Measurements from ENCODE around the gene DLST. TPM values are rescaled to one million over a fixed set of nuclear protein-coding genes. Genes with fewer than 3 reads are reported as not detected.

The DLST gene
- total RNA-seq, 1 experiment from 2014 or later = 68.8 TPM

DNA sequence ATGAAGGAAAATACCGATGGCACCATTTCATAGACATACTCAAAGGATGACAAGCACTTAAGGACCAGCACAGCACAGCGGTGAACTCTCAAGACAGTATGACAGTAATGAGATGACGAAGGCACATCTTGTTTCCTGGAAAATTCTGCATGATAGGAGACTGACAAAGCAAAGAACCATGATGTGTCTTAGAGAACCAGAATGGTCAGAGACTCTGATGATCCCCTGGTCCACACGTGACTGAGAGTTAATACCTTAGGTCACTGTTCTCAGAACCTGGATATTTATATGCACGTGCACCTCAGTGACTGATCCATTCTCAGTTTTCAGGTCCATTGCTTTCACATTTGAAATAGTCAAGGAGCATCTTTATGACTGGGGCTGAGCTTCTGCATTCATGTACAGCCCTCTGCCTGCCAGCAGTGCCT lies 41.1 kb upstream of the DLST start:
- Histone ChIP-seq H3K9me3 (ENCODE audit: control insufficient read depth, insufficient read depth, low read depth, low read length) (no peaks in the 10 kb centered on the region), H3K27ac (ENCODE audit: low read length) (no peak overlapping the region), H3K4me3 (ENCODE audit: low read depth in 2 of 2, low read length in 2 of 2) (no peak overlapping the region), H3K27me3 (ENCODE audit: control insufficient read depth, insufficient read depth, low read length) (no peaks in the 10 kb centered on the region), H3K4me1 (ENCODE audit: control insufficient read depth, insufficient read depth, low read length) (no peaks in the 10 kb centered on the region), H3K36me3 (ENCODE audit: control insufficient read depth, insufficient read depth, low read length) (peaks cover 3% of the 10 kb centered on the region)
- ChIA-PET CTCF (no interaction called here), POLR2A (no interaction called here)
- TF ChIP-seq TCF7L2 (IDR thresholded peaks at IDR 0.05; ENCODE audit: low read depth, low read length) (no peak), SIN3A (IDR thresholded peaks at IDR 0.05; ENCODE audit: borderline replicate concordance, insufficient read depth, low read depth, low read length) (no peak), POLR2AphosphoS5 (IDR thresholded peaks at IDR 0.05; ENCODE audit: low read depth, low read length) (no peak)
- TF ChIP-seq, protein P1, sequence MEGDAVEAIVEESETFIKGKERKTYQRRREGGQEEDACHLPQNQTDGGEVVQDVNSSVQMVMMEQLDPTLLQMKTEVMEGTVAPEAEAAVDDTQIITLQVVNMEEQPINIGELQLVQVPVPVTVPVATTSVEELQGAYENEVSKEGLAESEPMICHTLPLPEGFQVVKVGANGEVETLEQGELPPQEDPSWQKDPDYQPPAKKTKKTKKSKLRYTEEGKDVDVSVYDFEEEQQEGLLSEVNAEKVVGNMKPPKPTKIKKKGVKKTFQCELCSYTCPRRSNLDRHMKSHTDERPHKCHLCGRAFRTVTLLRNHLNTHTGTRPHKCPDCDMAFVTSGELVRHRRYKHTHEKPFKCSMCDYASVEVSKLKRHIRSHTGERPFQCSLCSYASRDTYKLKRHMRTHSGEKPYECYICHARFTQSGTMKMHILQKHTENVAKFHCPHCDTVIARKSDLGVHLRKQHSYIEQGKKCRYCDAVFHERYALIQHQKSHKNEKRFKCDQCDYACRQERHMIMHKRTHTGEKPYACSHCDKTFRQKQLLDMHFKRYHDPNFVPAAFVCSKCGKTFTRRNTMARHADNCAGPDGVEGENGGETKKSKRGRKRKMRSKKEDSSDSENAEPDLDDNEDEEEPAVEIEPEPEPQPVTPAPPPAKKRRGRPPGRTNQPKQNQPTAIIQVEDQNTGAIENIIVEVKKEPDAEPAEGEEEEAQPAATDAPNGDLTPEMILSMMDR (IDR thresholded peaks at IDR 0.05) = no peak
- TF ChIP-seq, protein P2, sequence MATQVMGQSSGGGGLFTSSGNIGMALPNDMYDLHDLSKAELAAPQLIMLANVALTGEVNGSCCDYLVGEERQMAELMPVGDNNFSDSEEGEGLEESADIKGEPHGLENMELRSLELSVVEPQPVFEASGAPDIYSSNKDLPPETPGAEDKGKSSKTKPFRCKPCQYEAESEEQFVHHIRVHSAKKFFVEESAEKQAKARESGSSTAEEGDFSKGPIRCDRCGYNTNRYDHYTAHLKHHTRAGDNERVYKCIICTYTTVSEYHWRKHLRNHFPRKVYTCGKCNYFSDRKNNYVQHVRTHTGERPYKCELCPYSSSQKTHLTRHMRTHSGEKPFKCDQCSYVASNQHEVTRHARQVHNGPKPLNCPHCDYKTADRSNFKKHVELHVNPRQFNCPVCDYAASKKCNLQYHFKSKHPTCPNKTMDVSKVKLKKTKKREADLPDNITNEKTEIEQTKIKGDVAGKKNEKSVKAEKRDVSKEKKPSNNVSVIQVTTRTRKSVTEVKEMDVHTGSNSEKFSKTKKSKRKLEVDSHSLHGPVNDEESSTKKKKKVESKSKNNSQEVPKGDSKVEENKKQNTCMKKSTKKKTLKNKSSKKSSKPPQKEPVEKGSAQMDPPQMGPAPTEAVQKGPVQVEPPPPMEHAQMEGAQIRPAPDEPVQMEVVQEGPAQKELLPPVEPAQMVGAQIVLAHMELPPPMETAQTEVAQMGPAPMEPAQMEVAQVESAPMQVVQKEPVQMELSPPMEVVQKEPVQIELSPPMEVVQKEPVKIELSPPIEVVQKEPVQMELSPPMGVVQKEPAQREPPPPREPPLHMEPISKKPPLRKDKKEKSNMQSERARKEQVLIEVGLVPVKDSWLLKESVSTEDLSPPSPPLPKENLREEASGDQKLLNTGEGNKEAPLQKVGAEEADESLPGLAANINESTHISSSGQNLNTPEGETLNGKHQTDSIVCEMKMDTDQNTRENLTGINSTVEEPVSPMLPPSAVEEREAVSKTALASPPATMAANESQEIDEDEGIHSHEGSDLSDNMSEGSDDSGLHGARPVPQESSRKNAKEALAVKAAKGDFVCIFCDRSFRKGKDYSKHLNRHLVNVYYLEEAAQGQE (IDR thresholded peaks at IDR 0.05; ENCODE audit: insufficient read depth in 1 of 2, low read depth in 2 of 2, low read length in 1 of 2) = no peak
- DNase-seq (ENCODE audit: low read depth, low spot score) (no peak), ATAC-seq (no peak)
- intact Hi-C loops (cut with micrococcal nuclease; ENCODE audit: unreplicated experiment) (no loop called here), in situ Hi-C loops (cut with HindIII; ENCODE audit: low pct_unique_long_range_greater_than_20kb, low sequenced_read_pairs) (no loop called here)
- no TSS peak for BruUV-seq (replicated peaks)

DNA sequence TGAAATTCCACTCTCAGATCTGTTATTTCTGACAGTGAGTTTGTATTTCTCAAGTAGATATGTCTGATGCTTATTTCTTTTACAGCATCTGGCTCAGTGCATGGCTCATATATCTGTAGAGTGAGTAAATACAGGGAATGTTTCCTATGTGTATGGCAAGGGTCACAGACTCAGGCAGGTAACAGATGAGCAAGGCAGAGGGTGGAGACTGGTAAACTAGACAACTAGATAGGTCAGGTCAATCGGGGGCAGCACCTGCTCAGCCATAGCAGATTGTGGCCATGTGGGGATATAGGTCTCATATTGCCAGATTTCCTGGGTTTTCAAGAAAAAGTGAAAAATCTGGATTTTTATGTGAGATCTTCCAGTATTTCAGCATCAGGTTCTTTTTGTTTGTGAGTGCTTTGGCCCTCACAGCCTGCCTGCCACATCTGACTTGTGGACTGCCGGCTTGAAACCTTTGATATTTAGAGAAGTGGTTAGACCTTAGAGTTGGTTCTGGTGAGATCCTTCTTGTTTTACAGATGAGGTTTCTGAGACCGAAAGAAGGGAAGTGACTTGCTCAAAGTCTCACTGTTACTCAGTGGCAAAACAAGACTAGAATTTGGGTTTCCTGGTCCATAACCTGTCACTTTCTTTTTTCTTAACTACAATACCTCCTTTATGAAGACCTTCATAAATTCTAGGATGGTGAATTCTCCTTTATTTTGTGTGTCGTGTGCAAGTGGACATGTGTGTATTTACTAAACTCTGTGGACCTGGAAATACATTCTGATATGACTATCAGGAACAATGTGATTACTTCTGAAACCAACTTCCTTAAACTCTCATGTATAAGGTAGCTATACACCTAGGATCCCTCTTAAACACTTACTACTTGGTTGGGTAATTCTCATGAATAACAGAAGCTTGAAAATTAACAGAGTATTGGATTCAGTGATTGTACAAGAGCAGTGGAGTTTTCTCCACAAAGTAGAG lies 40.2 kb upstream of the DLST start:
- no TSS peak for BruUV-seq (replicated peaks)
- TF ChIP-seq, protein P2 (IDR thresholded peaks at IDR 0.05; ENCODE audit: insufficient read depth in 1 of 2, low read depth in 2 of 2, low read length in 1 of 2) = no peak
- DNase-seq (ENCODE audit: low read depth, low spot score) (no peak), ATAC-seq (no peak)
- no peak overlapping the region for H3K4me3 ChIP-seq (ENCODE audit: low read depth in 2 of 2, low read length in 2 of 2)
- H3K4me1 ChIP-seq (ENCODE audit: control insufficient read depth, insufficient read depth, low read length) = no peaks in the 10 kb centered on the region
- CTCF ChIA-PET = interaction anchor here (0.6 kb wide), 1 partner anchor 124 kb away, joined by 3 read pairs; no protein-coding TSS in a partner anchor
- no peaks in the 10 kb centered on the region for H3K27me3 ChIP-seq (ENCODE audit: control insufficient read depth, insufficient read depth, low read length)
- H3K27ac ChIP-seq (ENCODE audit: low read length) = no peak overlapping the region
- no peaks in the 10 kb centered on the region; the same call in none of the 2 replicates for H3K36me3 ChIP-seq (ENCODE audit: control insufficient read depth, insufficient read depth, low read length)
- POLR2A ChIA-PET = interaction anchor here (0.8 kb wide), 1 partner anchor 124 kb away, joined by 3 read pairs; no protein-coding TSS in a partner anchor
- in situ Hi-C loops (cut with HindIII; ENCODE audit: low pct_unique_long_range_greater_than_20kb, low sequenced_read_pairs) = no loop called here
- intact Hi-C loops (cut with micrococcal nuclease; ENCODE audit: unreplicated experiment) = no loop called here
- H3K9me3 ChIP-seq (ENCODE audit: control insufficient read depth, insufficient read depth, low read depth, low read length) = no peaks in the 10 kb centered on the region
